Stimulated activated CD8-positive, alpha-beta memory T cell treated with anti-CD3 and anti-CD28 coated beads, Interleukin-15, amount 100 ng/mL, for 48 hours (primary cell): ENCODE data around the gene WT1.

Experiments used
- DNase-seq, 2 donors: peaks; one replicate each; pipeline ENCODE4 v3.0.0-alpha.2; 2020; ENCODE audit warnings: low read depth in 2 of 2

Gene WT1

DNA sequence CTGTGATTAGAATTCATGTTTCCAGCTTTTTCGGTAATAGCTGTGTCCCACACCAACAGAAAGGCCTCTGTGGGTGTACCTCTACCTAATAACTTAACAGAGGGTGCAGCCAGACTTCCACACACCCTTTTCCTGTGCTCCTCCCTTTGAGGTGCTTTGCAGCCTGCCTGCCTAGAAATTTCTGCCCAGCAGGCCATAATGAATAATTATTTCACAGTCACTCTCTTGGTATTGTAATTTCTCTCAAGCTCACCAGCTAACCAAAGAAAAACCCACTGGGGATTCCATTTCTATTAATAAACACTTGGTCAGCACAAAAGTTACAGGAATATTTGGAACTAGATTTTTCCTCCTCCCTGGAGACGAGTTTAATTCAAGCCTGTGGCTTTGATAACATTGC lies 13.3 kb downstream of the WT1 start:
- DNase-seq = no peak

- DNase-seq = no peak
Observed at GRCh38 chr11:32420937-32421901, 14.1 kb downstream of the WT1 start.

DNA sequence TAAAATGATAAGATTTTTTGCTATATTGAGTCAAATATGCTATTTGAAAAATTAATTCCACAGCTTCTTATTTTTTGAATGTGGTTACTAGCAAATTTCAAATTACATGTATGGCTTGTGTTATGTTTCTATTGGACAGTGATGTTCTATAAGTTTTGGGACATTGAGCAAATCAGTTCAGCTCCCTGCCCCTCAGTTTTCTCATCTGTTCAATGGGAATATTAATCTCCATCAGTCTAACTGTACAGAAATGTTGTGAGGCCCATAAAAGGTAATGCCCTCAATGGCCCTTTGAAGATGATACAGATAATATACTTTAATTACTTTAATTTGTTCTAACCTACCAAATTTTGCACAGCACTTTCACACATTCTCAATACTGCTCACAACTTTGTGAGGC lies 15.2 kb downstream of the WT1 start:
- DNase-seq = no peak

GRCh38 chr11:32418836-32419235 lies 16.5 kb downstream of the WT1 start:
- DNase-seq = no peak

- DNase-seq = no peak
Observed at GRCh38 chr11:32417806-32418205, 17.5 kb downstream of the WT1 start.

GRCh38 chr11:32416301-32416700 lies 19.0 kb downstream of the WT1 start:
- no peak for DNase-seq

DNA sequence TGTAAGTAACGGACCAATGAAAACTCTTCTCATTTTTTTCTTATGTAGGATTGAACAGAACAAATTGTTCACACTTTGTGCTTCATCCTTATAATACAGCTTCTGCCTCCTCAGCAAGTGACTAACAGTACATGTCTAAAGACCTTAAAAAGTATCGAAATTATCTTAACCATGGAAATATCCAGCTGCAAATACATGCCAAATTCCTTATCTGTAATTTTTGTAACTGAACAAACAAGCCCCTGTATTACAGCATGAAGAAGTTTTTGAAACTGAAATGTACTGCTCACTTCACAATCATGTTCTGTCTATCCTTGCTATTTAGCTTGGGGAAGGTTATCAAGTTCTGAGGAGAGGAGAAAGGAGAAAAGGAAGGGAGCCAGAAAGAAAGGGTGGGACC lies 20.4 kb downstream of the WT1 start:
- DNase-seq = no peak

- DNase-seq = no peak
Observed at GRCh38 chr11:32411942-32412615, 23.3 kb downstream of the WT1 start.

DNA sequence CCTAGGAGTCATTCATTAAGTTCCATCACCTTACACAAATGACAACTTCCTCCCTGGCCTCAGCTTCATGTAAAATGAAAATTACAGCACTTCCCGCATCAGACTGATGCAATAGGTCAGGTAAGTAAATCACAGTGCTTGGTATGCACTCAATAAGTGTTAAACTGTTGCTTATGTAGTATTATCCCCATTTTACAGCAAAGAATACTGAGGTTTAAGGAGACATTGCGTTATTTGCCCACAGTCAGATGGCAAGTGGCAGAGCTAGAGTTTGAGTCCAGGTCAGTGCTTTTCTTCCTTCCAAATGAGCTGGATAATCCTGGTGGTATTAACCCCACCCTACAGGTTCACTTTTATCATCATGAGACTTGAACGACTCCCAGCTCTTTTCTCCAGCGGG lies 29.7 kb downstream of the WT1 start:
- DNase-seq = no peak

- DNase-seq = no peak
Observed at GRCh38 chr11:32402836-32403235, 32.5 kb downstream of the WT1 start.

- DNase-seq = no peak
Observed at GRCh38 chr11:32400670-32401369, 34.5 kb downstream of the WT1 start.

DNA sequence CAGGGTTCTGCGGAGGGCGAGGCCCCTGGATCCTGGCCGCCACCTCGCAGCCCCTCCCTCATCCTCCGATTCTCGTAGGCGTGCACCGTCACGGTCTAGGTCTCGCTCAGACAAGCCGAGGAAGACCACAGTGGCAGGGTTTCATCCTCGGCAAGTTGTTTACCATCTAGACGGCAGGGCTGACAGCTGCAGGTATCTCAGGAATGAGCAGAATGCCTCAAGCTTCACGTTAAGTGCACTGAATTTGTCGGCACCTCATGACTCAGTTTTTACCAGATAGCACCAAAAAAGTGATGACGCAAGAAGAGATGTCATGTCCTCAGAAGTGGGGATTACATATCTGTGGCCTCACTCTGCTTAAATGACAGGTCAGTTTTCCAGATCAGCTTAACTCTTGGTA lies 35.1 kb downstream of the WT1 start:
- no peak for DNase-seq

GRCh38 chr11:32396991-32397390 lies 38.3 kb downstream of the WT1 start:
- no peak for DNase-seq

DNA sequence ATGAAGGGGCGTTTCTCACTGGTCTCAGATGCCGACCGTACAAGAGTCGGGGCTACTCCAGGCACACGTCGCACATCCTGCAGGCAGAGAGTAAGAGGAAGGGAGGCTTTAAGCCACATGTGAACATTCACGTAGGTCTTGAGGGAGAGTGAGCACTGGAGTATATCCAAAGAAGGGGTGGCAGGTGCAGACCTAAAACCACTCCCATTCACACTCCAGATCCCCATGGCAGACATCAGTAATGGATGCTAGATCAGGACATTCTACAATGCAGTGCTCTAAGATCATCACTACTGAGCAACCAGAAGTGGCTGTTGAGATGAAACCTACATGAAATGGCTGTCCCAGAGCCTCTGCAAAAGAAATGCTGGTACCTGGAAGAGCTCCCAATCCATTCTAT lies 39.0 kb downstream of the WT1 start:
- no peak for DNase-seq

DNA sequence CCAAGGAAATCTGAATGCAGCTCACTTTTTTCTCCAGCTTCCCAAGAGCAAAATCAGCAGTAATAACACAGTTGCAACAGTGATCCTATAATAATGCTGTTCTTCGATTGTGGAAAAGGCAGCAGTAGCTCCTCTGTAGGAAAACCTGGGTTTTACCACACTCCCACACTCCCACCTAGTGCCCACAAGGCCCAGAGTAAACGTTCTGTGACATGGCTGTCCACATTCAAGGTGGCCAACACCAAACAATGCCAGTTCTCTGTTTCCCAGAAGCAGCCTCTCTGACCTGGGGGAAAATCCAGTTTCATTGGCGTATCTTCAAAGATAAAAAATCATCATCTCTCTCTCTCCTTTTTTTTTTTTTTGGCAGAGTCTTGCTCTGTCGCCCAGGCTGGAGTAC lies 40.2 kb downstream of the WT1 start:
- DNase-seq = no peak

GRCh38 chr11:32392840-32393239 lies 42.5 kb downstream of the WT1 start:
- DNase-seq = no peak

DNA sequence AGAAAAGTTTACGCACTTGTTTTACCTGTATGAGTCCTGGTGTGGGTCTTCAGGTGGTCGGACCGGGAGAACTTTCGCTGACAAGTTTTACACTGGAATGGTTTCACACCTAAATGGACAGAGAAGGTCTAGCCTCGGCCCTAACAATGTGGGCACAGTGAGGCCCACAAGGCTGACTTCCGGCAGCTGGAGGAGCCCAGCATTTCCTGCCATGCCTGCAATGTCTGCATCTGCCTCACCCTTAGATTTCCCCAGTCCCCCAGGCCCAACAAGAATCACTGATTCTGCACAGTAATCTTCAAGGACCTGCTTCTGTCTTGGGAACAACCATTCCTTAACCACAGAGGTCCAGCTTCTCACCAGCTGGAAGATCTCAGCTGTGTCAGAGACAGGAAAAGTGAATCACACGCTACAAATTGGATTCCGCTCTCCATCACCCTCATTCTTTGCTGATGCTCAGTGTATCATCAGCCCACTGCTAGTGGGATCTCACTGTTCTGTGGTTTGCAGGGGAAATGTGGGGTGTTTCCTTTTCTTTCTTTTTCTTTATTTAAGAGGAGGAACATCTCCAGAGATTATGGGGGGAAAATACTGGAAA lies 43.3 kb downstream of the WT1 start:
- no peak for DNase-seq

DNA sequence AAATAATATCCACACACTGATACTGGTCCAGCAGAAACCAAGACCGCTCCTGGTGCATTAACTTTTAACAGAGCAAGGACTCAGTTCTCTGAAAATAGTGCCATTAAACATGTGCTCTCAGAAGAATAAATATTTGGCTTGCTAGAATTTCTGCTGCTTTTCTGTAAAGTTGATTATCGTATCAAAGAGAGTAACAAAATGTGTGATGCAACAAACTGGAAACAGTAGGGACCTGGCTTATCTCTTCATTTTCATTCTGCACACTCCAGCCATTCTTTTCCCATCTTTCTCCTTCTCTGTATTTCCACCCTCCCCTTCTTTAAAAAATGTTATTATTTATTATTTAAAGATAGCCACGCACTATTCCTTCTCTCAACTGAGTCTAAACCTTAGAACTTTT lies 43.9 kb downstream of the WT1 start:
- DNase-seq = no peak

DNA sequence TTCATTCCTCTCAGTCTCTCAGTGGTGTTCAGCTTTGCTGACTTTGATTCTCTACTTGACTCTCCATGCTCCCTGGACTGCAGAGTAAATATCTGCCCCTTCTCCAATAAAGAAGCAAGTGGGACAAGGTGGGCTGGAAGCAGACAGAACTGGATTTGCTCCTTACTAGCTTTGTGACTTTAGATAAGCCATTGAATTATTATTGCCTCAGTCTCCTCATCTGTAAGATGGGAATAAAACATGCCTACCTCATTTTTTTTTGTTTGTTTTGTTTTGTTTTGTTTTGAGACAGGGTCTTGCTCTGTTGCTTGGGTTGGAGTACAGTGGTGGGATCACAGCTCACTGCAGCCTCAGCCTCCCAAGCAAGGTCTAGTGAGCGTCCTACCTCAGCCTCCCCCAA lies 44.6 kb downstream of the WT1 start:
- DNase-seq = no peak

DNA sequence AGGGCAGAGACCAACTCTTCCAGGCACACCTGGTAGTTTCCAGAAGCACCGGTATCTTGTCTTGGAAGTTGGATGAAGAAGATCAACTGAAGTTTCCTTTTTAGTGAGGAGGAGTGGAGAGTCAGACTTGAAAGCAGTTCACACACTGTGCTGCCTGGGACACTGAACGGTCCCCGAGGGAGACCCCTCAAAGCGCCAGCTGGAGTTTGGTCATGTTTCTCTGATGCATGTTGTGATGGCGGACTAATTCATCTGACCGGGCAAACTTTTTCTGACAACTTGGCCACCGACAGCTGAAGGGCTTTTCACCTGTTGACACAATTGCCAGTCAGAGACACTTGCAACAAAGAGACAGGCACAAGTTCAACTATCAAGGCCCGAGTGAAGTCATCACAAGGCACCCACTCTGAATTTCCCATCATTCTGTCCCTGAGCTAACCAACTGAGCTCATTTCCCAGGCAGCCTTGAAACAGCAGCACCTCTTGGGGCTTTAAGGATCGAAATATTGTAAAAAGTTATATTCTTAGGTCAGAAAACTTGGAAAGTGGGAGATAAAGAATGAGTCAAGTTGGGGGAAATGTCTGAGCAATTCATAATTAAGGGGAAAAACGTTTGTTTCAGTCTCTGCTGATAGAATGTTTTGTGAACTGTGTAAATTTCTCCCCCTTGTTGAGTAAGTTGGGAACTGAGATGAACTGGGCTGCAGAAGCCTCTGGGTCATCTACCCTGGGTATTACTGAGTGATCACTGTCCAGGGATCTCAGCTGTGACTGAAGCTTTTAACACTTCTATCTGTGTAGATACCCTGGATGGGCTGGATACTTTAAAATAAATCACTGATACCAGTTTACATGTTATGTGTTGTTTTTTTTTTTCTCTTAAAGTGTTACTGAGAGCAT lies 46.2 kb downstream of the WT1 start:
- DNase-seq = no peak

GRCh38 chr11:32388365-32388764 lies 47.0 kb downstream of the WT1 start:
- DNase-seq = no peak
